Natural killer cell (primary cell): ENCODE data around the gene BACH2. TPM values are rescaled to one million over a fixed set of nuclear protein-coding genes. Genes with fewer than 3 reads are reported as not detected.

Source experiments
- ATAC-seq, 3 donors: fragments of 150-1000 bp in 2 of 3; fragments of 200-7000 bp in 1 of 3; cut with Tn5 transposase; 1 replicate in 1 of 3; 2 replicates in 2 of 3; pipeline ENCODE4 v1.10.0; 2021; ENCODE audit warnings: mild to moderate bottlenecking in 2 of 3, moderate library complexity in 2 of 3
- DNase-seq, 2 donors: peaks; one replicate each; pipeline versions ENCODE4 v3.0.0 to v3.0.0-alpha.2; 2013 to 2021; ENCODE audit warnings: mixed read lengths in 1 of 2
- H3K27ac ChIP-seq: one replicate; pipeline ENCODE4 v1.5.1; 2013; ENCODE audit warnings: mild to moderate bottlenecking, low read length
- H3K27me3 ChIP-seq: one replicate; pipeline ENCODE4 v1.6.1; 2013; ENCODE audit warnings: low read length; ENCODE audit not compliant: control insufficient read depth, insufficient read depth
- H3K36me3 ChIP-seq: one replicate; pipeline ENCODE4 v1.6.1; 2013; ENCODE audit warnings: low read length; ENCODE audit not compliant: control insufficient read depth, insufficient read depth
- H3K4me1 ChIP-seq: one replicate; pipeline ENCODE4 v1.6.1; 2013; ENCODE audit warnings: low read length; ENCODE audit not compliant: control insufficient read depth, insufficient read depth
- H3K4me3 ChIP-seq: one replicate; pipeline ENCODE4 v1.5.1; 2013; ENCODE audit warnings: low read length
- H3K9me3 ChIP-seq: one replicate; pipeline ENCODE4 v1.6.1; 2013; ENCODE audit warnings: low read length; ENCODE audit not compliant: control insufficient read depth, insufficient read depth
- H3K27ac Mint-ChIP-seq, 2 donors: one replicate each; pipeline ENCODE4 v1.8.0; 2022; ENCODE audit warnings: mild to moderate bottlenecking in 2 of 2, mixed read lengths in 2 of 2, moderate library complexity in 1 of 2
- H3K27me3 Mint-ChIP-seq, 2 donors: one replicate each; pipeline ENCODE4 v1.8.0; 2022; ENCODE audit warnings: low read depth in 2 of 2, mixed read lengths in 2 of 2
- H3K36me3 Mint-ChIP-seq: one replicate; pipeline ENCODE4 v1.8.0; 2022; ENCODE audit warnings: mixed read lengths
- H3K4me1 Mint-ChIP-seq, 2 donors: one replicate each; pipeline ENCODE4 v1.8.0; 2022; ENCODE audit warnings: mixed read lengths in 2 of 2
- H3K4me3 Mint-ChIP-seq: one replicate; pipeline ENCODE4 v1.8.0; 2022; ENCODE audit warnings: mild to moderate bottlenecking, moderate library complexity, mixed read lengths
- H3K9me3 Mint-ChIP-seq, 2 donors: one replicate each; pipeline ENCODE4 v1.8.0; 2022; ENCODE audit warnings: mixed read lengths in 2 of 2
- WGBS: methylation state at CpG from one replicate; pipeline ENCODE4 v1.1.7; 2013; ENCODE audit warnings: missing lambda C conversion rate; ENCODE audit not compliant: insufficient coverage; 5-methylcytosine and 5-hydroxymethylcytosine counted together
- intact Hi-C: fragments of 100-400 bp; cut with micrococcal nuclease; formaldehyde crosslinking; loops from one replicate; pipeline ENCODE4 v1.14.2; 2022
- total RNA-seq, 4 donors: library from RNA; stranded (reverse); fragments of 120-200 nt in 1 of 4; gene quantifications; one replicate each; pipeline versions ENCODE4 v1.2.3 to v1.2.4, GENCODE V29; 2013 to 2022
- TF ChIP-seq, protein P1 (sequence below): fragments of 200-600 bp; IDR thresholded peaks from one replicate; pipeline ENCODE4 v1.8.0; 2022; ENCODE audit warnings: antibody characterized with exemption

BACH2 gene
- total RNA-seq, 3 donors from 2014 or later (not counting 1 experiment from before 2014, with no cell fraction given) = 32.1 to 37.8 (median 32.7) TPM

DNA sequence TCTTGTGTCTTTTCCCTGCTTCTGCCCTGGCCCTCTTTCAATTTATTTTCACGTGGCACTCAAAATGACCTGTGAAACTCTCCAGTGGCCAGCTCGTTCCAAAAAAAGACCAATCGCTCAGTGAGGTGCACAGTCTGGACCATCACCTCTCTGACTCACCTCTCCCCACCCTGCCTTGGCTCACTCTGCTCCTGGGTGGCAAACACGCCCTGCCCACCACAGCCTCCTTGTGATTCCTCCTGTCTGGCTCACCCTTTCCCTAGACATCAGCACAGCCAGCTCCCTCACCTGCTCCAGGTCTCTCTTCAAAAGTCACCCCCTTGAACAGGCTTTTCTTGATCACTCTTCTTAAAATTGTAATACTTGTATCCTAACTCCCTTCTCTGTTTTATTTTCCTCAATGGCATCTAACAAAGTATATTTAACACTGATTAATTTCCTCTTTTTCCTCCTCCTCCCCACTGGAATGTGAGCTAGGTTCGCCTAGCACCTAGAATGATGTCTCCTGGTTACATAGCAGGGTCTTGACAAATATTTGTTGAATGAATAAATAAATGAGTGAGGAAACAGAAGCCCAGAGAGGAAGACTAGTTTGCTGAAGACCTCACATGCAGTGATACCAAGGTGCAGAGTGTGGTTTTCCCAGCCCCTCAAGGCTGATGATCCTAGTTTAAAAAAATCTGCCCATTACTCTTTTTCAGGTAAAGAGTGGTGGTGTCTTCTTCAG is 293.4 kb downstream of the BACH2 start:
- H3K9me3 Mint-ChIP-seq = no peaks in the 10 kb centered on the region
- Histone ChIP-seq H3K4me1 (no peaks in the 10 kb centered on the region), H3K36me3 (peaks cover 36% of the 10 kb centered on the region), H3K27ac (no peak overlapping the region), H3K9me3 (no peaks in the 10 kb centered on the region), H3K27me3 (no peaks in the 10 kb centered on the region), H3K4me3 (no peak overlapping the region)
- intact Hi-C loops = no loop called here
- ATAC-seq (no peak), DNase-seq (no peak)
- H3K36me3 Mint-ChIP-seq = peaks cover 5% of the 10 kb centered on the region
- H3K27me3 Mint-ChIP-seq = no peaks in the 10 kb centered on the region
- no peak overlapping the region for H3K4me3 Mint-ChIP-seq
- no peaks in the 10 kb centered on the region for H3K4me1 Mint-ChIP-seq
- 93% methylated on average over 5 of the region's 5 CpGs for WGBS
- TF ChIP-seq, protein P1, sequence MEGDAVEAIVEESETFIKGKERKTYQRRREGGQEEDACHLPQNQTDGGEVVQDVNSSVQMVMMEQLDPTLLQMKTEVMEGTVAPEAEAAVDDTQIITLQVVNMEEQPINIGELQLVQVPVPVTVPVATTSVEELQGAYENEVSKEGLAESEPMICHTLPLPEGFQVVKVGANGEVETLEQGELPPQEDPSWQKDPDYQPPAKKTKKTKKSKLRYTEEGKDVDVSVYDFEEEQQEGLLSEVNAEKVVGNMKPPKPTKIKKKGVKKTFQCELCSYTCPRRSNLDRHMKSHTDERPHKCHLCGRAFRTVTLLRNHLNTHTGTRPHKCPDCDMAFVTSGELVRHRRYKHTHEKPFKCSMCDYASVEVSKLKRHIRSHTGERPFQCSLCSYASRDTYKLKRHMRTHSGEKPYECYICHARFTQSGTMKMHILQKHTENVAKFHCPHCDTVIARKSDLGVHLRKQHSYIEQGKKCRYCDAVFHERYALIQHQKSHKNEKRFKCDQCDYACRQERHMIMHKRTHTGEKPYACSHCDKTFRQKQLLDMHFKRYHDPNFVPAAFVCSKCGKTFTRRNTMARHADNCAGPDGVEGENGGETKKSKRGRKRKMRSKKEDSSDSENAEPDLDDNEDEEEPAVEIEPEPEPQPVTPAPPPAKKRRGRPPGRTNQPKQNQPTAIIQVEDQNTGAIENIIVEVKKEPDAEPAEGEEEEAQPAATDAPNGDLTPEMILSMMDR = no peak
- no peak overlapping the region for H3K27ac Mint-ChIP-seq

DNA sequence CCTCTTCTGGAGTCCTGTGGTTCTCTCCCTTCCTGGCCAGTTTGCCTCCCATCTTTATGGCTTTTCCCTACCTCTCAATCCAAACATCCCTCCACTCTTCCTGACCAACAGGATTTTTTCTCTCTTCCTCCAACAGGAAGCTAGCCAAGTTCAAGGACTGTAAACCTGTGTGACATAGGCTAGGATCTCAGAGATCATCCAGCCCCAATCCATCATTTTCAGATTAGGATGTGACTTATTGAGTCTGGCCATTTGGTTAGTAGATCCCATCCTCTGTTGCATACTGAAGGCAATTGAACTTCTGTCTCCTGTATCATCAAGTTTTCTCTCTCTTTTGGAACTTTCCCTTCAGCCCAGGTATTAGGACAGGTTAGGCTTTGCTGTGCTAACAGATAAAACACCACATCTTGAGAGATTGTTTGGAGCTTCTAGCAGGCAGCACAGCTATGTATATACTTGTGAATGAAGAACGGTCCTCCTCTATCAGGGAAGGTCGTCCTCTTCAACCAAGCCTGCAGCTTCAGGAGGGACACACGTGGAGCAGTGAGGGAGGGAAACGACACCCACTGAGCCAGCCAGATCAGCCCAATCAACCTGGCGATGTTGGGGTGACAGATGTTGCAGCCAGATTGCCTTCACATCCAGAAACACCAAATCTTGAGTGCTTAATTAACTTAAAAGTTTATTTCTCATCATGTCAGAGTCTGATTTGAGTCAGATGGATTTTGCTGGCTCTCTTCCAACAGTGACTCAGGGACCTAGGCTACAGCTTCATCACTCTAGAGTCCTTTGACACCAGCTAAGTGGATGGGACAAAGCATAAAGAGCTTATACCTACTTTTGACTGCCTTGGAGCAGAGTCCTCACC is 295.5 kb downstream of the BACH2 start:
- 90% methylated on average over 5 of the region's 5 CpGs for WGBS

GRCh38 chr6:89999945-90000825 is 296.5 kb downstream of the BACH2 start:
- H3K4me1 ChIP-seq = no peaks in the 10 kb centered on the region
- ATAC-seq (no peak), DNase-seq (no peak)
- no peak overlapping the region for H3K4me3 Mint-ChIP-seq
- no peak overlapping the region for H3K27ac ChIP-seq
- no peaks in the 10 kb centered on the region for H3K27me3 ChIP-seq
- no peak overlapping the region for H3K4me3 ChIP-seq
- H3K4me1 Mint-ChIP-seq = peaks cover 0 to 17% of the 10 kb centered on the region in 2 donors
- intact Hi-C loops = no loop called here
- H3K27ac Mint-ChIP-seq = no peak overlapping the region
- H3K36me3 Mint-ChIP-seq = no peaks in the 10 kb centered on the region
- no peaks in the 10 kb centered on the region for H3K27me3 Mint-ChIP-seq
- no peaks in the 10 kb centered on the region for H3K9me3 ChIP-seq
- WGBS = 77% methylated on average over 8 of the region's 8 CpGs
- H3K9me3 Mint-ChIP-seq = no peaks in the 10 kb centered on the region
- peaks cover 18% of the 10 kb centered on the region for H3K36me3 ChIP-seq
- TF ChIP-seq, protein P1 = no peak

More for the DNA sequence above, 295.5 kb downstream of the BACH2 start:
- ATAC-seq (no peak), DNase-seq (peak in 1 of 2 donors; percentile 27)
- peaks cover 5% of the 10 kb centered on the region for H3K36me3 Mint-ChIP-seq
- Histone ChIP-seq H3K27ac (no peak overlapping the region), H3K9me3 (no peaks in the 10 kb centered on the region), H3K4me1 (no peaks in the 10 kb centered on the region), H3K4me3 (no peak overlapping the region), H3K36me3 (peaks cover 24% of the 10 kb centered on the region), H3K27me3 (no peaks in the 10 kb centered on the region)
- H3K27me3 Mint-ChIP-seq = no peaks in the 10 kb centered on the region
- TF ChIP-seq, protein P1 = no peak
- peaks cover 0 to 17% of the 10 kb centered on the region in 2 donors for H3K4me1 Mint-ChIP-seq
- no peaks in the 10 kb centered on the region for H3K9me3 Mint-ChIP-seq
- no peak overlapping the region for H3K27ac Mint-ChIP-seq
- intact Hi-C loops = no loop called here
- H3K4me3 Mint-ChIP-seq = no peak overlapping the region
